HG02885 (cell line): ENCODE results near the gene RGS7.
A peak's percentile ranks its signal among the peaks of the same experiment; 100 is the strongest.
"Not testable (repeated sequence)": the region's sequence is repeated elsewhere in the genome, so short reads cannot be mapped to it uniquely, and the experiment has no call there.

Experiments
- ATAC-seq: cut with Tn5 transposase; IDR thresholded peaks from one replicate; pipeline ENCODE4 v1.9.1; 2021; ENCODE audit warnings: mild to moderate bottlenecking; ENCODE audit not compliant: unreplicated experiment, poor library complexity

RGS7 gene

DNA sequence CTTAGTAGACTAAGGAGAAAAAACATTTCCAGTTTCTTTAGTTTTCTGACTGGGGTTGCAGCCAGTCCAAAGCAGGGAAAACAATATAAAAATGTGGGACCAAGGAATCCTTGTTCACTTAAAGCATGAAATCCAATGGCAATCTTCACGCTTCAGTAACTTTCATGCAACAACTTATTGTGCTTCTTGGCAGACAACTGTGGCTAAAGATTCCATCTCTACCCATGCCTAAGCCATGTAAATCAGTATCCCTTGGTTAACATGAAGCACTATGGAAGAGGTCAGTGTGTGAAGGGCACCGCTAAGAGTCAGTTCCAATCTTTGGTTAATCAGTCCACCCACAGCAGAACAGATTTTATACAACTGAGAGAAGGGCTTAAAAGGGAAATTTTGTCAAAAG lies 543.3 kb downstream of the RGS7 start:
- no peak for ATAC-seq

DNA sequence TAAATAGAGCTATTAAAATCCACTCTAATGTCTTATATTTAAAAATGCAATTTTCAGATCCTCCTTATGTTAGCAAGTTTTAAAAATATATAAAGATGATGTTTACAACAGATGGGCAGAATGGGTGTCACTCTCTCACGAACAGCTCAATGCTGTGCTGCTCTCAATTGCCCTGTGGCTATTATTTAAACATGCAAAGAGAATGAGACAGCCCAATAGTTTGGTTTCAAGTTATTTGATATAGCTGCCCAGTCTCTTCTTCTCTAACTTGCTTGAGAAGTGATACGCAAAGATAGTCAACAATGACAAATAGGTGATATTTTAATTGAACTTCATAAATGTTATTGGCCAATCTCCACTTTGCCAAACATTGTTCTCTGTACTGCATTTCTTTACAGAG lies 545.7 kb downstream of the RGS7 start:
- ATAC-seq, result no peak

- no peak for ATAC-seq
These were observed 548.6 kb downstream of the RGS7 start for GRCh38 chr1:240808381-240808780.

DNA sequence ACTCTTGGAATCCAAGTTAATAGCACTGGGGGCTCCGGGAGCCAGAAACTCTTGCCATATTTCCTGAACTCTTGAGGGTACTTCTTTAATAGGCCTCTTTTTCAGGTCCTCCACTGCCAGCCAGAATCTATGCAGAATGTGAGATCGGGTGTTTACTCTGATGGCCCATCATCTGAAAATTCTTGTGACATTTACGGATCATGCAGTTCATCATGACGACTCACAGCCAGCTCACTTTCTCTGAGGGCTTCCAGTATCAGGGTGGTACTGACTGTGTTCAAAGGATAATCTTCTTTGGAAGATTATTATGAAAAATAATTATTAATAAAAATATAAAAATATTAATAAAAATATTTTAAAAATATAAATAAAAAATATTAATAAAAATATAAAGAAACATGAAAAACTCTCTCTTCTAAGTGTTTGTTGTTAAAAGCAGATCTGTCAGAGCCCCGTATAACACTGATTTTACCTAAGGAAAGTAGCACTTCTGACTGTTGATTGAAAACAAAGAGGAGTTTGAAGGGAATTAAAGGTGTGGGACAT lies 550.7 kb downstream of the RGS7 start:
- no peak for ATAC-seq

GRCh38 chr1:240804475-240804874 lies 552.5 kb downstream of the RGS7 start:
- ATAC-seq, result no peak

DNA sequence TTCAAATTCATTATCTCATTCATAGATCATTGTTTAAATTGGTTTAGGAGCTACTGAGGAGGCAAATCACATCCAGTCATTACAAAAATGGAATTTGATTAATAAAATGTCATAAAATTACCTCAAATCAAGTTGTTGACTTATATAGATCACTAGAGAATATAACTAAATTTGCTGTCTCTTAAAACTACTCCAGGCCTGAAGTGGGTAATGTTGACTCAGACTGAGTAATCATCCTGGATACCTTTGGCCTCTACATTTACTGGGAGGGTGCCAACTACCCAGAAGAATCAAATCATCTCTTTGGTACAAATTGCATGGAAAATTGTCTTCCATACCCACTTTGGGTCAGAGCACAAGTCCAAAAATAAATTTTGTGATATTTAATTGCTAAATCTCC lies 553.9 kb downstream of the RGS7 start:
- ATAC-seq, result no peak

DNA sequence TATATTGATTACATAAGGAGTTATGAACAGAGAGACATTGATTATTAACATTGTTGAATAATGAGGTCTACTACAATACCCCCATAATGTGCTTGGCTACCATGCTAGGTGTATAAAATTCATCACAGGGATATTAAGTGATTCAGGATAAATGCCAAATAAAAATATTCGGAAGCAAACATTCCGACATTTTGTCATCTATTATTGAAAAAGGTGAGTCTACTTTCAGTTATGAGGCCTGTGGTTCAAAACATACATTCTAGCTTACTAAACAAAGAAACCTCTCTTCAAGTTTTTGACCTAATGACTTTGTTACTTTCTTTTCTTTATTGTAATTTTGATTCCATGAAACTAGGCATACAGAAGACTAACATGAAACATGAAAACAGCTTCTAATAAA lies 554.7 kb downstream of the RGS7 start:
- no peak for ATAC-seq

DNA sequence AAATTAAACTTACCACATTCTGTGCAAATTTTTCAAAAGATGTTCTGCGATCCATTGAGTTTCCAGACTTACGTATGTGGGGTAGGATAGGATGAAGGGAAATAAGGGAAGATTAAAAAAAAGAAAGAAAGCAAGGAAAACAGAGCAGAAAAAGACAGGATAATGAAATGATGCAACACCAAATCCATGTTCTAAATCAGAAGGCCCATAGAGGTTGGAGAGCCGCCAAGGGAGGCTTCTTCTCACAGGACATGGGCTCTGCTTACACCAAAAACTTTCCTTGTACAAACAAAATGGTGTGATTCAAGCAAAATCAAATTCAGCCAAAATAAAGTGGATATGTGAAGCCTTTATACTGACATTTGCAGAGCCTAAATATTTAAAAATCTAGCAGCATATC lies 555.6 kb downstream of the RGS7 start:
- no peak for ATAC-seq

DNA sequence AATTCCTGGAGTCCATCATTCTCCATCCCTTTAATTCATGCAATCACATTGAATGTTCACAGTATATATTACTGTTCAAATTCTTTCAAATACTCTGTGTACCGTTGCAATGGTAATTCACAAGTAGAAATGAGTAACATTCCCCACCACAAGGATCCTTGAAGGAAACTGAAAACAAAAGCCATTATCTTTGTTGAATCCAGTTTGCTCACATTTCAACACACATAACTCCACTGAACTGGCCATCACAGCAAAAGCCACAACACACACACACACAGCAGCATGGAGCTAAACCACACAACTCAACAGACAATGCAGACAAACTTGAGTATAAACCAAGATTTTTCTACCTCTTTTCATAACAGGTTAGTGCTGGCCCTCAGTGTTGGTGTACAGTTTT lies 556.7 kb downstream of the RGS7 start:
- no peak for ATAC-seq

GRCh38 chr1:240797050-240797449 lies 560.0 kb downstream of the RGS7 start:
- no peak for ATAC-seq

GRCh38 chr1:240794046-240794843 lies 562.8 kb downstream of the RGS7 start:
- ATAC-seq, result peak; percentile 86

GRCh38 chr1:240792915-240793529 lies 564.0 kb downstream of the RGS7 start:
- ATAC-seq, result no peak

- no peak for ATAC-seq
These were observed 566.1 kb downstream of the RGS7 start for GRCh38 chr1:240790856-240791255.

GRCh38 chr1:240786880-240787279 lies 570.1 kb downstream of the RGS7 start:
- no peak for ATAC-seq

DNA sequence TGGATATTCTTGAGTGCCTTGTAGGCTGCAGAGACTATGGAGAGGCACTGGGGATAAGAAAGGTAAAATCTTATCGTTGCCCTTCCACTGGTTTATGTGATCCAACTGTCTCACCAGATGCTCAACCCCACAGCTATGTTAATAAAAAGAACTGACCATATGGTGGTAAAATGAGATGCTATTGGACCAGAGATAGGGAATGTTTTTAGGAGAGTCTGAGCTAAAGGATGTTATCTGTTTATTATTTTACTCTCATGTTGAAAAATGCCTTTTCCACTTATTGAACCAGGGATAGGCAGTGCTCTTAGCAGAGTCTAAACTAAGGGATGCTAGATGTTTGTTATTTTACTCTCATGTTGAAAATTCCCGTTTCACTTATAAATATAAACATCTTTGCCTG lies 572.2 kb downstream of the RGS7 start:
- ATAC-seq, result no peak

- not testable (repeated sequence) for ATAC-seq
These were observed 573.3 kb downstream of the RGS7 start for GRCh38 chr1:240783728-240784137.

DNA sequence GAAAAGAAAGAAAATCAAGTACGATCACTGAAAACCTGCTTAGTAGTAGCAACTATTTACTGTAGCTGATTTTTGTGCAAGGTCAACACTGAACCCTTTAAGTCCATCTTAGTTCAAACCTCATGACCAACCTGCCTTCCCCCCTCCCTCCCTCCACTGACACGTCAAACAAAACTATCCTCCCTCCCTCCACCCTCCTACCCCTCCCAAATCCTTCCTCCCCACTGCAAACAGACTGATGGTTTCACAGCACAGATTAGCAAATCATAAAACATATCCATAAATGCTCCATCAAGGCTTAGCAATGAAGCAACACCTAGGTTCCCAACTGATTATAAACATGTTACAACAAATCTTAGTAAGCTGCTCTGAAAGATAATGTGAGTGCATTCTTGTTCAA lies 580.8 kb downstream of the RGS7 start:
- ATAC-seq, result no peak

- ATAC-seq, result no peak
These were observed 584.9 kb downstream of the RGS7 start for GRCh38 chr1:240772131-240772530.

DNA sequence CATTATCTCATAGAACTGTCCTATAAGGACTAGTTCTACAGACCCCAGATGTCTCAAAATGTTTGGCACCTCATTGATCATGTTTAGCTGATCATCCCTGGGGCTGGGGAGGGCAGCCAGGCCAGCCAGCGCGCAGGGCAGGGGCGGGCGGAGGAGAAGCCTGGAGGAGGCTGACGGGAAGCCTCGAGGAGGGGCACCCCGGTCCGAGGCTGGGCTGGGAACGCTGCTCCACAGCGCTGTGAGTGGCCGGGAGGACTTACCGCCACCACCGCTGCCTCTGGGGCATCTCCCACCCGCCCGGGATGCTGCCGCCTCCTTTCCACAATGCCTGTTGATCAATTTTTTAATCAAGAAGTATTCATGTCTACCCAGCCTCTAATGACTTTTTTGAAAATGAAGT lies 585.6 kb downstream of the RGS7 start:
- ATAC-seq, result no peak

DNA sequence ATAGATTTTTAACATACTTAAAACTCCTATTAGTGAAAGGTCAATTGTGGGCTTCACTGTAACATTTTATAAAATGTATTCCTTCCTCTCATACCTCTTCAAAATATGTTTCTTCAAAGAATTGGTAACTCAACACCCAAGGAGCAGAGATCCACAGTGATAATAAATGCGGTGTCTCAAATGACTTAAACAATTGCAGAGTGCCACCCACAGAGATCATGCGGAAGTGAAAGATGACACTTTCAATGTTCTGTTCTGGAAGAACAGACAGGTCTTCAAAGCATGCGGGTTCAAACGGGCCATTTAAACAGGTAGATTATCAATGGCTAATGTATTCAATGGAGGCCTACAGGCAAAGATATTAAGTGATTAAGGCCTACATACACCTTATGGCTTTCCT lies 588.0 kb downstream of the RGS7 start:
- no peak for ATAC-seq

- ATAC-seq, result no peak
These were observed 590.2 kb downstream of the RGS7 start for GRCh38 chr1:240766831-240767230.
